Upper lobe of left lung (tissue), 4 donors: Measurements from ENCODE around the gene COMMD10.

Experiments
- CTCF ChIP-seq, 6 experiments: fragments of 450-650 bp in 4 of 6; fragments of 200-600 bp in 2 of 6; sonication (generic) in 2 of 6; IDR thresholded peaks; one replicate each; pipeline ENCODE4 v1.5.1; 2016 to 2019; ENCODE audit warnings: antibody characterized with exemption in 6 of 6
- EP300 ChIP-seq, 4 donors: sonication (generic); formaldehyde crosslinking; IDR thresholded peaks; one replicate each; pipeline ENCODE4 v1.5.1; 2017; ENCODE audit warnings: antibody characterized with exemption in 4 of 4, control low read depth in 2 of 4
- POLR2A ChIP-seq, 4 donors: fragments of 450-650 bp; IDR thresholded peaks; one replicate each; pipeline ENCODE4 v1.5.1; 2016 to 2017; ENCODE audit warnings: antibody characterized with exemption in 4 of 4, mild to moderate bottlenecking in 2 of 4
- POLR2AphosphoS5 ChIP-seq, 2 donors: sonication (generic); formaldehyde crosslinking; IDR thresholded peaks; one replicate each; pipeline ENCODE4 v1.5.1; 2017; ENCODE audit warnings: antibody characterized with exemption in 2 of 2

GRCh38 chr5:116249648-116250047 lies 164.8 kb downstream of the COMMD10 start:
- TF ChIP-seq CTCF (IDR thresholded peaks at IDR 0.05): no peak
- TF ChIP-seq POLR2A (IDR thresholded peaks at IDR 0.05): no peak
- TF ChIP-seq POLR2AphosphoS5 (IDR thresholded peaks at IDR 0.05): no peak
- no peak for TF ChIP-seq EP300 (IDR thresholded peaks at IDR 0.05)
